GM06990 (cell line): ENCODE measurements around the gene ANKIB1.
"Not testable (repeated sequence)": the region's sequence is repeated elsewhere in the genome, so short reads cannot be mapped to it uniquely, and the experiment has no call there.

Experiments used
- DNase-seq: peaks from one replicate; pipeline ENCODE4 v3.0.0-alpha.2; 2011; ENCODE audit not compliant: insufficient read length; ENCODE audit errors: extremely low read depth
- H3K27me3 ChIP-seq: replicated peaks from 2 replicates; pipeline ENCODE4 v1.6.0; 2011; ENCODE audit warnings: low read length; ENCODE audit not compliant: control insufficient read depth, insufficient read depth
- H3K36me3 ChIP-seq: 2 replicates; pipeline ENCODE4 v1.5.1; 2011; ENCODE audit warnings: low read length; ENCODE audit not compliant: control insufficient read depth, insufficient read depth
- H3K4me3 ChIP-seq: replicated peaks from 2 replicates; pipeline ENCODE4 v1.5.1; 2011; ENCODE audit warnings: low read depth, mild to moderate bottlenecking, control low read depth, low read length
- TF ChIP-seq, protein P1 (sequence below): IDR thresholded peaks from 2 replicates; pipeline ENCODE4 v1.5.1; 2011; ENCODE audit warnings: low read length, control low read depth, mild to moderate bottlenecking, inconsistent platforms; ENCODE audit not compliant: insufficient read depth, poor library complexity, severe bottlenecking

ANKIB1 gene

DNA sequence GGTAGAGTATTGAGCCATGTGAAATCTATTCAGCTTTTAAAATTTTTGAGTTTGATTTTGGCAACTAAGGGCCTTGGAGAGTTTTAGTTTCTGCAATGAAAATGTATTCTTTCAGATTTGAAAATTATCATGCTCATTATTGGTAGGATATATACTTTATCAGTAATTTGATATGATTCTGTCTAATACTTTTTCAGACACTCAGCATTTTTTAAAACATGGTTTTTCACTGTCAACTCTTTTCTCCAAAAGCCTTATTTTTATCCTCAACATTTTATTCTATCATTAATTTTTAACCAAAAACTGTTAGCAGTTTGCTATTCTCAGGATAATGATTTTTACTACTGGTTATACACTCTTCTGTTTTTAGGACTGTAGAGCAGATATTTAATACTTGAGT, 4.8 kb downstream of the ANKIB1 start:
- peaks cover 2% of the 10 kb centered on the region for H3K36me3 ChIP-seq
- TF ChIP-seq, protein P1, sequence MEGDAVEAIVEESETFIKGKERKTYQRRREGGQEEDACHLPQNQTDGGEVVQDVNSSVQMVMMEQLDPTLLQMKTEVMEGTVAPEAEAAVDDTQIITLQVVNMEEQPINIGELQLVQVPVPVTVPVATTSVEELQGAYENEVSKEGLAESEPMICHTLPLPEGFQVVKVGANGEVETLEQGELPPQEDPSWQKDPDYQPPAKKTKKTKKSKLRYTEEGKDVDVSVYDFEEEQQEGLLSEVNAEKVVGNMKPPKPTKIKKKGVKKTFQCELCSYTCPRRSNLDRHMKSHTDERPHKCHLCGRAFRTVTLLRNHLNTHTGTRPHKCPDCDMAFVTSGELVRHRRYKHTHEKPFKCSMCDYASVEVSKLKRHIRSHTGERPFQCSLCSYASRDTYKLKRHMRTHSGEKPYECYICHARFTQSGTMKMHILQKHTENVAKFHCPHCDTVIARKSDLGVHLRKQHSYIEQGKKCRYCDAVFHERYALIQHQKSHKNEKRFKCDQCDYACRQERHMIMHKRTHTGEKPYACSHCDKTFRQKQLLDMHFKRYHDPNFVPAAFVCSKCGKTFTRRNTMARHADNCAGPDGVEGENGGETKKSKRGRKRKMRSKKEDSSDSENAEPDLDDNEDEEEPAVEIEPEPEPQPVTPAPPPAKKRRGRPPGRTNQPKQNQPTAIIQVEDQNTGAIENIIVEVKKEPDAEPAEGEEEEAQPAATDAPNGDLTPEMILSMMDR: no peak
- no peaks in the 10 kb centered on the region for H3K27me3 ChIP-seq
- no peak overlapping the region for H3K4me3 ChIP-seq
- no peak for DNase-seq

DNA sequence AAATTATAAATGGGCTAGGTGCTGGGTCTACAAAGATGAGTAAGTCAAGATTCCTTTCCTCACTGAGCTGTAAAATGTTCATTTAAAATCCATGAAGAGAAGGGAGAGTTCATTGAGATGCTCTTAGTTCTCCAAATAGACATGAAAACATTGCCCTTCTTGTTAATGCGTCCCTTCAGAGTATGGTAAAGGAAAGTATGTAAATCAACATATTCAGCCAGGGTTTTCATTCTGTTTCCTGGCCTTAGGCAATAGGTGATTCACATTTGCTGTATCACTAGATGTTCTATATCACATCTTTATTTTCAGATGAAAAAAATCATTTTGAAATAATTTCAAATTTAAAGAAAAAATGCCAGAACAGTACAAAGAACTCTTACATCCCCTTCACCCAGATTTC, 5.4 kb downstream of the ANKIB1 start:
- Histone ChIP-seq H3K36me3 (peaks cover 2% of the 10 kb centered on the region), H3K4me3 (no peak overlapping the region), H3K27me3 (no peaks in the 10 kb centered on the region)
- DNase-seq: no peak
- TF ChIP-seq, protein P1: no peak

DNA sequence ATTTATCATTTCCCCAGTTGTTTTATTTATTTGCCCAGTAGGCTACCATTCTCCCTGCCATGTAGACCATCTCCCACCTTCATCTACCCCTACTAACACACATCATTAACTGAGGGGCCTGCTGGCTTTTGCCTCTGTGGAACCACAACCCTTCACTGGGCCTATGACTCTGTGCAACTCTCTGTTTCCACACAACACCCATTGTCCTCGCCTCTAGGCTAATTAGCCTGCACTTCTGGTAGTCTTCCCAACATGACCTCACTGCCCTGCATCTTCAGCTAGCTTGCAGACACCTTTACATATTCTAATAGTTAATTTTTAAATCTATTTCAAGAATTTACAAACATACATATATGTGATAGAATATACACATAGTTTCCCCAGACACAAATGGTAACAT, 7.5 kb downstream of the ANKIB1 start:
- Histone ChIP-seq H3K27me3 (no peaks in the 10 kb centered on the region), H3K36me3 (peaks cover 2% of the 10 kb centered on the region), H3K4me3 (no peak overlapping the region)
- TF ChIP-seq, protein P1: no peak
- DNase-seq: no peak

DNA sequence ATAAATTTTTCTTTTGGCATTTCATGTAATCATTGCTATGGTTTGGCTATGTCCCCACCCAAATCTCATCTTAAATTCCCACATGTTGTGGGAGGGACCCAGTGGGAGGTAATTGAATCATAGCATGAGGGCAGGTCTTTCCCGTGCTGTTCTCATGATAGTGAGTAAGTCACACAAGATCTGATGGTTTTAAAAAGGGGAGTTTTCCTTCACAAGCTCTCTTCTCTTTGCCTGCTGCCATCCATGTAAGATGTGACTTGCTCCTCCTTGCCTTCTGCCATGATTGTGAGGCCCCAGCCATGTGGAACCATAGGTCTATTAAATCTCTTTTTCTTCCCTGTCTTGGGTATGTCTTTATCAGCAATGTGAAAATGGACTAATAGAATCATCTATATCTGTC, 9.0 kb downstream of the ANKIB1 start:
- H3K36me3 ChIP-seq, DNase-seq, H3K4me3 ChIP-seq, H3K27me3 ChIP-seq: not testable (repeated sequence)

DNA sequence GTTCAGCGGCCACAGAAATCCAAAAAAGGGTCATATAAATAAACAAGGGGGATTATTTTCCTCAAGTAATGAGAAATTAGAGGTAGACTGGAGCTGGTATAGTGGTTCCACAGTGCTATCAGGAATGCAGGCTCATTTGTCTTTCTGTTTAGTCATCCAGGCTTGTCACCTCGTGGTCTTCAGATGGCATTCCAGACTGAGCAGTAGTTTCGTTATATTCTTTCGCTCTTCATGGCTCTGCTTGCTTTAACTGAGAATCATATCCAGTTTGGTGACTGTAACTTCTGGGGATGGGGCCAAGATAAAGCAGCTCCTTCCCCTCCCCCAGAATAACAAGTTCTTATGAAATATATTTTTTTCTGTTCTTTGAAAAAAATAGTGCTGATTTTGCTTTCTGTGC, 9.5 kb downstream of the ANKIB1 start:
- peaks cover 2% of the 10 kb centered on the region for H3K36me3 ChIP-seq
- H3K27me3 ChIP-seq: no peaks in the 10 kb centered on the region
- TF ChIP-seq, protein P1: no peak
- H3K4me3 ChIP-seq: no peak overlapping the region
- no peak for DNase-seq

DNA sequence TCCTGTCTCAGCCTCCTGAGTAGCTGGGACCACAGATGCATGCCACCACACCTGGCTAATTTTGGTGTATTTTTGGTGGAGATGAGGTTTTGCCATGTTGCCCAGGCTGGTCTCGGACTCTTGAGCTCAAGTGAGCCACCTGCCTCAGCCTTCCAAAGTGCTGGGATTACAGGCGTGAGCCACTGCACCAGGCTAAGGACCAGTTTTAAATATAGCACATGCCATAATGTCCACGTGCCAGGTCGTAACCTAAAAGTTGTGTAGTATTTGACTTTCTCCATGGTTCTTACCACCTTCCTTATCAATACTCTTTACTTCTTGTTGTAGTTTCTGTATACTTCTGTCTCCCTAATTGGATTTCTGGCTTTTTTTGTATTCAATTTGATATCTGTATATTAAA, 13.3 kb downstream of the ANKIB1 start:
- TF ChIP-seq, protein P1: no peak
- Histone ChIP-seq H3K4me3 (no peak overlapping the region), H3K36me3 (no peaks in the 10 kb centered on the region; the same call in 1 of the 2 replicates), H3K27me3 (no peaks in the 10 kb centered on the region)
- DNase-seq: no peak
